SH-SY5Y (cell line): ENCODE results near the gene TRMT61A.

Experiments
- GATA2 ChIP-seq: IDR thresholded peaks from 2 replicates; pipeline ENCODE4 v1.6.1; 2011; ENCODE audit warnings: mild to moderate bottlenecking, low read depth, low read length
- GATA3 ChIP-seq: IDR thresholded peaks from 2 replicates; pipeline ENCODE4 v1.6.1; 2011; ENCODE audit warnings: low read depth, mild to moderate bottlenecking, low read length, moderate library complexity

- no peak for TF ChIP-seq GATA2
- TF ChIP-seq GATA3 = no peak
These were observed 52.2 kb downstream of the TRMT61A start for GRCh38 chr14:103581206-103581605.
